ENCODE data around the gene PCDHGA10.
"Not testable (repeated sequence)": the region's sequence is repeated elsewhere in the genome, so short reads cannot be mapped to it uniquely, and the experiment has no call there.

DNA sequence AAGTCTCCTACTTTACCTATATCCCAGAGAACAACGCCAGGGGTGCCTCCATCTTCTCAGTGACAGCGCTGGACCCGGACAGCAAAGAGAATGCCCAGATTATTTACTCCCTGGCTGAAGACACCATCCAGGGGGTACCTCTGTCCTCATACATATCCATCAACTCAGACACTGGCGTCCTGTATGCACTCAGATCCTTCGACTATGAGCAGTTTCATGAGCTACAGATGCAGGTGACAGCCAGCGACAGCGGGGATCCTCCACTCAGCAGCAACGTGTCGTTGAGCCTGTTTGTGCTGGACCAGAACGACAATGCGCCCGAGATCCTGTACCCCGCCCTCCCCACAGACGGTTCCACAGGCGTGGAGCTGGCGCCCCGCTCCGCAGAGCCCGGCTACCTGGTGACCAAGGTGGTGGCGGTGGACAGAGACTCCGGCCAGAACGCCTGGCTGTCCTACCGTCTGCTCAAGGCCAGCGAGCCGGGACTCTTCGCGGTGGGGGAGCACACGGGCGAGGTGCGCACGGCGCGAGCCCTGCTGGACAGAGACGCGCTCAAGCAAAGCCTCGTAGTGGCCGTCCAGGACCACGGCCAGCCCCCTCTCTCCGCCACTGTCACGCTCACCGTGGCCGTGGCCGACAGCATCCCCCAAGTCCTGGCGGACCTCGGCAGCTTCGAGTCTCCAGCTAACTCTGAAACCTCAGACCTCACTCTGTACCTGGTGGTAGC lies 1.9 kb downstream of the PCDHGA10 start:
- TF ChIP-seq, protein P1, sequence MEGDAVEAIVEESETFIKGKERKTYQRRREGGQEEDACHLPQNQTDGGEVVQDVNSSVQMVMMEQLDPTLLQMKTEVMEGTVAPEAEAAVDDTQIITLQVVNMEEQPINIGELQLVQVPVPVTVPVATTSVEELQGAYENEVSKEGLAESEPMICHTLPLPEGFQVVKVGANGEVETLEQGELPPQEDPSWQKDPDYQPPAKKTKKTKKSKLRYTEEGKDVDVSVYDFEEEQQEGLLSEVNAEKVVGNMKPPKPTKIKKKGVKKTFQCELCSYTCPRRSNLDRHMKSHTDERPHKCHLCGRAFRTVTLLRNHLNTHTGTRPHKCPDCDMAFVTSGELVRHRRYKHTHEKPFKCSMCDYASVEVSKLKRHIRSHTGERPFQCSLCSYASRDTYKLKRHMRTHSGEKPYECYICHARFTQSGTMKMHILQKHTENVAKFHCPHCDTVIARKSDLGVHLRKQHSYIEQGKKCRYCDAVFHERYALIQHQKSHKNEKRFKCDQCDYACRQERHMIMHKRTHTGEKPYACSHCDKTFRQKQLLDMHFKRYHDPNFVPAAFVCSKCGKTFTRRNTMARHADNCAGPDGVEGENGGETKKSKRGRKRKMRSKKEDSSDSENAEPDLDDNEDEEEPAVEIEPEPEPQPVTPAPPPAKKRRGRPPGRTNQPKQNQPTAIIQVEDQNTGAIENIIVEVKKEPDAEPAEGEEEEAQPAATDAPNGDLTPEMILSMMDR (IDR thresholded peaks at IDR 0.05), result not testable (repeated sequence)
- TF ChIP-seq POLR2AphosphoS5 (IDR thresholded peaks at IDR 0.05), result not testable (repeated sequence)

All from transverse colon (tissue), 4 donors.